HCT116 (cell line): Measurements from ENCODE around the gene ACYP2. TPM values are rescaled to one million over a fixed set of nuclear protein-coding genes. Genes with fewer than 3 reads are reported as not detected.

Source experiments
- ATAC-seq: fragments of 200-7000 bp; cut with Tn5 transposase; 2 replicates; pipeline ENCODE4 v1.9.1; 2020; ENCODE audit warnings: mild to moderate bottlenecking, moderate library complexity
- BruUV-seq: library from RNA; stranded (reverse); fragments of 400-500 nt; replicated peaks from 2 replicates; lab custom pipeline; 2021; lab: Mats Ljungman, UMichigan
- CTCF ChIA-PET: fragments of 300-600 bp; sonication (Branson Sonifier 250); formaldehyde crosslinking; loops from one replicate; lab custom pipeline; 2021; ENCODE audit warnings: antibody characterized with exemption; lab: Charles Lee
- POLR2A ChIA-PET: fragments of 300-600, 350-600 bp; sonication (Branson Sonifier 250); formaldehyde crosslinking; loops from one replicate; lab custom pipeline; 2021; ENCODE audit warnings: antibody characterized with exemption; lab: Charles Lee
- RAD21 ChIA-PET, 2 experiments: fragments of 300-600 bp; sonication (Branson Sonifier 250); formaldehyde crosslinking; loops; one replicate each; lab custom pipeline; 2023; ENCODE audit warnings: low total read pairs in 2 of 2; ENCODE audit not compliant: uncharacterized antibody in 2 of 2, unreplicated experiment in 2 of 2, low non-redundant PET in 1 of 2; lab: Charles Lee
- DNase-seq: peaks from one replicate; pipeline ENCODE4 v3.0.0-alpha.2; 2010; ENCODE audit warnings: low read depth, low spot score
- H2AFZ ChIP-seq: fragments of 200-600 bp; shearing (Covaris generic), sonication (generic); 2 replicates; pipeline ENCODE4 v1.6.1; 2017; ENCODE audit warnings: low read depth, mixed run types, mixed read lengths, antibody characterized with exemption, low read length; ENCODE audit not compliant: poor library complexity, severe bottlenecking
- H3K27ac ChIP-seq: 2 replicates; pipeline ENCODE4 v1.5.1; 2012; ENCODE audit warnings: low read depth, low read length
- H3K27me3 ChIP-seq: fragments of 200-600 bp; sonication (generic); 2 replicates; pipeline ENCODE4 v1.6.1; 2016; ENCODE audit warnings: mixed run types, low read length, mixed read lengths; ENCODE audit not compliant: insufficient read depth
- H3K36me3 ChIP-seq, 2 experiments: fragments of 200-500 bp in 1 of 2; fragments of 200-600 bp in 1 of 2; sonication (Bioruptor generic) in 1 of 2; sonication (generic) in 1 of 2; 2 replicates each; pipeline versions ENCODE4 v1.5.1 to v1.6.1; 2014 to 2016; ENCODE audit warnings: low read length in 2 of 2, inconsistent platforms in 1 of 2, mixed read lengths in 1 of 2, mixed run types in 1 of 2; ENCODE audit not compliant: insufficient read depth in 2 of 2, control insufficient read depth in 1 of 2
- H3K4me1 ChIP-seq, 2 experiments: fragments of 200-600 bp in 1 of 2; sonication (generic) in 1 of 2; 2 replicates each; pipeline versions ENCODE4 v1.5.1 to v1.6.1; 2012 to 2017; ENCODE audit warnings: low read length in 2 of 2, inconsistent platforms in 1 of 2, mild to moderate bottlenecking in 1 of 2, mixed read lengths in 1 of 2, mixed run types in 1 of 2, moderate library complexity in 1 of 2; ENCODE audit not compliant: insufficient read depth in 2 of 2, control insufficient read depth in 1 of 2
- H3K4me2 ChIP-seq: fragments of 200-600 bp; sonication (generic); 2 replicates; pipeline ENCODE4 v1.6.1; 2017; ENCODE audit warnings: mixed run types, low read length, mixed read lengths
- H3K4me3 ChIP-seq, 2 experiments: fragments of 200-600 bp in 1 of 2; sonication (generic) in 1 of 2; replicated peaks in 1 of 2; 2 replicates each; pipeline ENCODE4 v1.5.1; 2011 to 2016; ENCODE audit warnings: low read length in 2 of 2, control low read depth in 1 of 2, low read depth in 1 of 2, mild to moderate bottlenecking in 1 of 2, mixed read lengths in 1 of 2, mixed run types in 1 of 2
- H3K79me2 ChIP-seq: fragments of 200-600 bp; sonication (generic); 2 replicates; pipeline ENCODE4 v1.6.1; 2017; ENCODE audit warnings: mild to moderate bottlenecking, mixed run types, low read length, moderate library complexity, mixed read lengths; ENCODE audit not compliant: insufficient read depth
- H3K9ac ChIP-seq: fragments of 200-600 bp; sonication (generic); 2 replicates; pipeline ENCODE4 v1.6.1; 2016; ENCODE audit warnings: low read length, mixed read lengths
- H3K9me2 ChIP-seq: fragments of 200-600 bp; sonication (generic), shearing (Covaris generic); 2 replicates; pipeline ENCODE4 v1.6.1; 2017; ENCODE audit warnings: mixed run types, mild to moderate bottlenecking, moderate library complexity; ENCODE audit not compliant: insufficient read depth
- H3K9me3 ChIP-seq, 2 experiments: fragments of 200-500 bp in 1 of 2; fragments of 200-600 bp in 1 of 2; sonication (Bioruptor generic) in 1 of 2; sonication (generic) in 1 of 2; 2 replicates each; pipeline ENCODE4 v1.6.1; 2014 to 2017; ENCODE audit warnings: low read length in 2 of 2, mixed read lengths in 2 of 2, inconsistent platforms in 1 of 2, low read depth in 1 of 2, mild to moderate bottlenecking in 1 of 2, mixed run types in 1 of 2, moderate library complexity in 1 of 2; ENCODE audit not compliant: control insufficient read depth in 1 of 2, insufficient read depth in 1 of 2
- H4K20me1 ChIP-seq: fragments of 200-600 bp; sonication (generic), shearing (Covaris generic); 2 replicates; pipeline ENCODE4 v1.6.1; 2017; ENCODE audit warnings: mixed run types, mild to moderate bottlenecking, moderate library complexity; ENCODE audit not compliant: insufficient read depth
- CTCF ChIP-seq, 3 experiments: fragments of 200-600 bp in 1 of 3; sonication (generic) in 1 of 3; IDR thresholded peaks in 2 of 3; conservative IDR thresholded peaks in 1 of 3; 2 replicates each; pipeline ENCODE4 v1.5.1; 2012 to 2017; ENCODE audit warnings: low read depth in 2 of 3, low read length in 2 of 3, antibody characterized with exemption in 1 of 3, borderline replicate concordance in 1 of 3, control low read depth in 1 of 3, mild to moderate bottlenecking in 1 of 3, mixed read lengths in 1 of 3, mixed run types in 1 of 3, moderate library complexity in 1 of 3; ENCODE audit not compliant: insufficient read depth in 1 of 3
- EZH2 ChIP-seq: fragments of 200-600 bp; sonication (generic); IDR thresholded peaks from 2 replicates; pipeline ENCODE4 v1.6.1; 2017; ENCODE audit warnings: antibody characterized with exemption, mixed run types
- EZH2phosphoT487 ChIP-seq: fragments of 200-600 bp; IDR thresholded peaks from 2 replicates; pipeline ENCODE4 v1.6.1; 2018; ENCODE audit warnings: antibody characterized with exemption, borderline replicate concordance
- POLR2AphosphoS5 ChIP-seq: IDR thresholded peaks from 2 replicates; pipeline ENCODE4 v1.6.1; 2011; ENCODE audit warnings: mild to moderate bottlenecking, low read depth, low read length, moderate library complexity
- RAD21 ChIP-seq: IDR thresholded peaks from 2 replicates; pipeline ENCODE4 v1.6.1; 2012; ENCODE audit warnings: low read depth, mild to moderate bottlenecking
- REST ChIP-seq: IDR thresholded peaks from 2 replicates; pipeline ENCODE4 v1.6.1; 2012; ENCODE audit warnings: low read depth
- SIN3A ChIP-seq: IDR thresholded peaks from 2 replicates; pipeline ENCODE4 v1.6.1; 2012; ENCODE audit warnings: low read depth
- SRF ChIP-seq: IDR thresholded peaks from 2 replicates; pipeline ENCODE4 v1.6.1; 2012; ENCODE audit warnings: low read depth
- TCF7L2 ChIP-seq: IDR thresholded peaks from 2 replicates; pipeline ENCODE4 v1.7.0; 2011; ENCODE audit warnings: borderline replicate concordance, inconsistent platforms; ENCODE audit not compliant: insufficient read depth, insufficient read length; ENCODE audit errors: extremely low read depth
- ZFX ChIP-seq: fragments of 450-650 bp; IDR thresholded peaks from 2 replicates; pipeline ENCODE4 v1.6.1; 2017
- ZNF274 ChIP-seq: fragments of 200-500 bp; sonication (Bioruptor generic); IDR thresholded peaks from 2 replicates; pipeline ENCODE4 v1.6.1; 2014; ENCODE audit warnings: mild to moderate bottlenecking, low read depth, low read length, inconsistent platforms
- intact Hi-C: fragments of 100-400 bp; cut with micrococcal nuclease; formaldehyde crosslinking; loops from 2 replicates; pipeline ENCODE4 v1.10.0; 2022
- total RNA-seq: library from RNA; stranded (reverse); gene quantifications from one replicate; pipeline ENCODE4 v1.2.1, GENCODE V29; 2021; ENCODE audit not compliant: unreplicated experiment

ACYP2 gene
- total RNA-seq, 1 experiment from 2014 or later, result 9.4 TPM

- Histone ChIP-seq H3K4me2 (no peak overlapping the region), H3K27ac (no peak overlapping the region), H2AFZ (no peak overlapping the region), H4K20me1 (no peaks in the 10 kb centered on the region), H3K36me3 (no peaks in the 10 kb centered on the region), H3K27me3 (no peaks in the 10 kb centered on the region), H3K79me2 (no peaks in the 10 kb centered on the region), H3K9me3 (no peaks in the 10 kb centered on the region), H3K9me2 (no peaks in the 10 kb centered on the region), H3K9ac (no peak overlapping the region), H3K4me1 (no peaks in the 10 kb centered on the region), H3K4me3 (no peak overlapping the region)
- BruUV-seq, result no TSS peak
- POLR2A ChIA-PET, result no interaction called here
- TF ChIP-seq EZH2, result no peak
- TF ChIP-seq REST, result no peak
- TF ChIP-seq ZFX, result no peak
- TF ChIP-seq POLR2AphosphoS5, result no peak
- no peak for TF ChIP-seq CTCF (IDR thresholded peaks at IDR 0.05 in 2 of 3, conservative IDR thresholded peaks at IDR 0.05 in 1 of 3; ENCODE audit: borderline replicate concordance in 1 of 3, insufficient read depth in 1 of 3, low read depth in 2 of 3, low read length in 2 of 3)
- no peak for TF ChIP-seq ZNF274
- no peak for TF ChIP-seq TCF7L2
- TF ChIP-seq SRF, result no peak
- TF ChIP-seq SIN3A, result no peak
- TF ChIP-seq RAD21, result no peak
- TF ChIP-seq EZH2phosphoT487, result no peak
- no peak for ATAC-seq
- CTCF ChIA-PET, result no interaction called here
- RAD21 ChIA-PET, result no interaction called here
- DNase-seq, result no peak
- intact Hi-C loops, result no loop called here
These were observed 156.6 kb downstream of the ACYP2 start for GRCh38 chr2:54271843-54272627.
